ENCODE data around the gene LMBR1L. TPM values are rescaled to one million over a fixed set of nuclear protein-coding genes. Genes with fewer than 3 reads are reported as not detected.

Gene LMBR1L
- total and polyA plus RNA-seq, 2 of the 13 experiments (the other 11 are each of a cell fraction or from before 2014, with no cell fraction given): 12.2 to 65.9 TPM

DNA sequence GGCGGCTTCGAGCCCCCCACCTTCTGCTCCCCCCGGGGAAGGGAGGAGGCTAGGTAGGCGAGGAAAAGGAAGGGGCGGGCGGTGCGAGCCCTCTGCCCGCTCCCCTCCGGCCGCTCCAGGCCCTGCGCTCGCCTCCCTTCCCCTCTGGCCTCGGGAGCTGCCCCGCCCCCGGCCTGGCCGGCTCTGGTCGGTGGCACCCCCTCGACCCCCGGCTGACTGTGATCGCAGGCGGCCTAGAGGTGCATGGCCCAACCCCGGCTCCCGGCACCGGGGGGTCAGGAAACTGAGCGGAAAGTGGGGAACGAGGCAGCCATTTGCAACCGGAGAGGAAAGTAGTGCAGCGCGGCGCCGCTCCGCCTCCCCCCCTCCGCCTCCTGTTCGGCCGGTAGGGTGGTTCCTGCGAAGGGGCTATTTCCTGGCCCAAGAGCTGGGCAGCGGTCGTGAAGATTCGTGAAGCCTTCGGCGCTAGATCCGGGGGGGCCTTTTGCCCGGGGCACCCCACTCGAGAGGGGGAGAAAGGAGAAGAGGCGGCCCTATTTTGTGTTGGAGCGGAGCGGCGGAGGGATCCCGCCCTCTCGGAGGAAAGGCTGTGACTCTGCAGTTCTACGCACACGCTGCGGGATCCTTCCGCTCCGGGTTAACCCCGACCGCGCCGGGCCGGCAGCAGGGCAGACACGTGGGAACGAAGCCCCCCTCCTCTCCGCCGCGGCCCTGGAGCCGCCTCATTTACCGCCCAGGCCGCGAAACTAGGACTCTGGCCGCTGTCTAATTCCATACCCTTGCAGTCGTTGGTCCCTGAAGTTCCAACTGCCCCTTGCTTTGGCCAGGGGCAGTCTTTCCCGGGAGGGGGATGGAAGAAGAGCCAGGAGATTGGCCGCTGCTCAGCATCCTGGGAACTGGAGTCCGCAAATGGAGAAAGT, 50.1 kb downstream of the LMBR1L start, which contains the start of gene KMT2D (continued):
- TF ChIP-seq TSC22D2 (CRISPR knock-in tag; IDR thresholded peaks at IDR 0.05; ENCODE audit: borderline replicate concordance) (no peak), ZNF572 (CRISPR knock-in tag; IDR thresholded peaks at IDR 0.05) (no peak), PHB2 (IDR thresholded peaks at IDR 0.05; ENCODE audit: partially characterized antibody) (no peak), ZNF703 (CRISPR knock-in tag; IDR thresholded peaks at IDR 0.05; ENCODE audit: borderline replicate concordance) (peak; percentile 78; the same call in 1 of the 2 replicates), ZNF510 (CRISPR knock-in tag; IDR thresholded peaks at IDR 0.05; ENCODE audit: low read depth) (no peak; the same call in 1 of the 2 replicates), MED1 (CRISPR knock-in tag; IDR thresholded peaks at IDR 0.05) (peak; percentile 17; the same call in 1 of the 2 replicates), ZNF33B (CRISPR knock-in tag; IDR thresholded peaks at IDR 0.05) (peak; percentile 44; the same call in 1 of the 2 replicates), CC2D1A (CRISPR knock-in tag; IDR thresholded peaks at IDR 0.05) (0 out of 2 replicates have a peak, but pooled peaks have one; percentile 50), ZNF256 (CRISPR knock-in tag; conservative IDR thresholded peaks at IDR 0.05) (no peak), PRMT3 (CRISPR knock-in tag; IDR thresholded peaks at IDR 0.05; ENCODE audit: borderline replicate concordance, low read depth) (peak; percentile 52; the same call in 1 of the 2 replicates), GZF1 (CRISPR knock-in tag; IDR thresholded peaks at IDR 0.05) (peak; percentile 92), ZNF766 (CRISPR knock-in tag; IDR thresholded peaks at IDR 0.05; ENCODE audit: borderline replicate concordance) (no peak)
- TF ChIP-seq, protein P1, sequence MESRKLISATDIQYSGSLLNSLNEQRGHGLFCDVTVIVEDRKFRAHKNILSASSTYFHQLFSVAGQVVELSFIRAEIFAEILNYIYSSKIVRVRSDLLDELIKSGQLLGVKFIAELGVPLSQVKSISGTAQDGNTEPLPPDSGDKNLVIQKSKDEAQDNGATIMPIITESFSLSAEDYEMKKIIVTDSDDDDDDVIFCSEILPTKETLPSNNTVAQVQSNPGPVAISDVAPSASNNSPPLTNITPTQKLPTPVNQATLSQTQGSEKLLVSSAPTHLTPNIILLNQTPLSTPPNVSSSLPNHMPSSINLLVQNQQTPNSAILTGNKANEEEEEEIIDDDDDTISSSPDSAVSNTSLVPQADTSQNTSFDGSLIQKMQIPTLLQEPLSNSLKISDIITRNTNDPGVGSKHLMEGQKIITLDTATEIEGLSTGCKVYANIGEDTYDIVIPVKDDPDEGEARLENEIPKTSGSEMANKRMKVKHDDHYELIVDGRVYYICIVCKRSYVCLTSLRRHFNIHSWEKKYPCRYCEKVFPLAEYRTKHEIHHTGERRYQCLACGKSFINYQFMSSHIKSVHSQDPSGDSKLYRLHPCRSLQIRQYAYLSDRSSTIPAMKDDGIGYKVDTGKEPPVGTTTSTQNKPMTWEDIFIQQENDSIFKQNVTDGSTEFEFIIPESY (CRISPR knock-in tag; IDR thresholded peaks at IDR 0.05): peak; percentile 58; the same call in 1 of the 2 replicates
- TF ChIP-seq, protein P2, sequence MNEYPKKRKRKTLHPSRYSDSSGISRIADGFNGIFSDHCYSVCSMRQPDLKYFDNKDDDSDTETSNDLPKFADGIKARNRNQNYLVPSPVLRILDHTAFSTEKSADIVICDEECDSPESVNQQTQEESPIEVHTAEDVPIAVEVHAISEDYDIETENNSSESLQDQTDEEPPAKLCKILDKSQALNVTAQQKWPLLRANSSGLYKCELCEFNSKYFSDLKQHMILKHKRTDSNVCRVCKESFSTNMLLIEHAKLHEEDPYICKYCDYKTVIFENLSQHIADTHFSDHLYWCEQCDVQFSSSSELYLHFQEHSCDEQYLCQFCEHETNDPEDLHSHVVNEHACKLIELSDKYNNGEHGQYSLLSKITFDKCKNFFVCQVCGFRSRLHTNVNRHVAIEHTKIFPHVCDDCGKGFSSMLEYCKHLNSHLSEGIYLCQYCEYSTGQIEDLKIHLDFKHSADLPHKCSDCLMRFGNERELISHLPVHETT (CRISPR knock-in tag; conservative IDR thresholded peaks at IDR 0.05): peak; percentile 76; the same call in 1 of the 2 replicates
- TF ChIP-seq, protein P3, sequence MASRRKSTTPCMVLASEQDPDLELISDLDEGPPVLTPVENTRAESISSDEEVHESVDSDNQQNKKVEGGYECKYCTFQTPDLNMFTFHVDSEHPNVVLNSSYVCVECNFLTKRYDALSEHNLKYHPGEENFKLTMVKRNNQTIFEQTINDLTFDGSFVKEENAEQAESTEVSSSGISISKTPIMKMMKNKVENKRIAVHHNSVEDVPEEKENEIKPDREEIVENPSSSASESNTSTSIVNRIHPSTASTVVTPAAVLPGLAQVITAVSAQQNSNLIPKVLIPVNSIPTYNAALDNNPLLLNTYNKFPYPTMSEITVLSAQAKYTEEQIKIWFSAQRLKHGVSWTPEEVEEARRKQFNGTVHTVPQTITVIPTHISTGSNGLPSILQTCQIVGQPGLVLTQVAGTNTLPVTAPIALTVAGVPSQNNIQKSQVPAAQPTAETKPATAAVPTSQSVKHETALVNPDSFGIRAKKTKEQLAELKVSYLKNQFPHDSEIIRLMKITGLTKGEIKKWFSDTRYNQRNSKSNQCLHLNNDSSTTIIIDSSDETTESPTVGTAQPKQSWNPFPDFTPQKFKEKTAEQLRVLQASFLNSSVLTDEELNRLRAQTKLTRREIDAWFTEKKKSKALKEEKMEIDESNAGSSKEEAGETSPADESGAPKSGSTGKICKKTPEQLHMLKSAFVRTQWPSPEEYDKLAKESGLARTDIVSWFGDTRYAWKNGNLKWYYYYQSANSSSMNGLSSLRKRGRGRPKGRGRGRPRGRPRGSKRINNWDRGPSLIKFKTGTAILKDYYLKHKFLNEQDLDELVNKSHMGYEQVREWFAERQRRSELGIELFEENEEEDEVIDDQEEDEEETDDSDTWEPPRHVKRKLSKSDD (CRISPR knock-in tag; IDR thresholded peaks at IDR 0.05; ENCODE audit: low read depth): peak; percentile 85; the same call in 1 of the 2 replicates
- TF ChIP-seq, protein P4, sequence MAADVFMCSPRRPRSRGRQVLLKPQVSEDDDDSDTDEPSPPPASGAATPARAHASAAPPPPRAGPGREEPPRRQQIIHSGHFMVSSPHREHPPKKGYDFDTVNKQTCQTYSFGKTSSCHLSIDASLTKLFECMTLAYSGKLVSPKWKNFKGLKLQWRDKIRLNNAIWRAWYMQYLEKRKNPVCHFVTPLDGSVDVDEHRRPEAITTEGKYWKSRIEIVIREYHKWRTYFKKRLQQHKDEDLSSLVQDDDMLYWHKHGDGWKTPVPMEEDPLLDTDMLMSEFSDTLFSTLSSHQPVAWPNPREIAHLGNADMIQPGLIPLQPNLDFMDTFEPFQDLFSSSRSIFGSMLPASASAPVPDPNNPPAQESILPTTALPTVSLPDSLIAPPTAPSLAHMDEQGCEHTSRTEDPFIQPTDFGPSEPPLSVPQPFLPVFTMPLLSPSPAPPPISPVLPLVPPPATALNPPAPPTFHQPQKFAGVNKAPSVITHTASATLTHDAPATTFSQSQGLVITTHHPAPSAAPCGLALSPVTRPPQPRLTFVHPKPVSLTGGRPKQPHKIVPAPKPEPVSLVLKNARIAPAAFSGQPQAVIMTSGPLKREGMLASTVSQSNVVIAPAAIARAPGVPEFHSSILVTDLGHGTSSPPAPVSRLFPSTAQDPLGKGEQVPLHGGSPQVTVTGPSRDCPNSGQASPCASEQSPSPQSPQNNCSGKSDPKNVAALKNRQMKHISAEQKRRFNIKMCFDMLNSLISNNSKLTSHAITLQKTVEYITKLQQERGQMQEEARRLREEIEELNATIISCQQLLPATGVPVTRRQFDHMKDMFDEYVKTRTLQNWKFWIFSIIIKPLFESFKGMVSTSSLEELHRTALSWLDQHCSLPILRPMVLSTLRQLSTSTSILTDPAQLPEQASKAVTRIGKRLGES (CRISPR knock-in tag; IDR thresholded peaks at IDR 0.05; ENCODE audit: borderline replicate concordance): no peak
- TF ChIP-seq, protein P5, sequence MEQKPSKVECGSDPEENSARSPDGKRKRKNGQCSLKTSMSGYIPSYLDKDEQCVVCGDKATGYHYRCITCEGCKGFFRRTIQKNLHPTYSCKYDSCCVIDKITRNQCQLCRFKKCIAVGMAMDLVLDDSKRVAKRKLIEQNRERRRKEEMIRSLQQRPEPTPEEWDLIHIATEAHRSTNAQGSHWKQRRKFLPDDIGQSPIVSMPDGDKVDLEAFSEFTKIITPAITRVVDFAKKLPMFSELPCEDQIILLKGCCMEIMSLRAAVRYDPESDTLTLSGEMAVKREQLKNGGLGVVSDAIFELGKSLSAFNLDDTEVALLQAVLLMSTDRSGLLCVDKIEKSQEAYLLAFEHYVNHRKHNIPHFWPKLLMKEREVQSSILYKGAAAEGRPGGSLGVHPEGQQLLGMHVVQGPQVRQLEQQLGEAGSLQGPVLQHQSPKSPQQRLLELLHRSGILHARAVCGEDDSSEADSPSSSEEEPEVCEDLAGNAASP (CRISPR knock-in tag; IDR thresholded peaks at IDR 0.05; ENCODE audit: borderline replicate concordance): peak; percentile 61; the same call in 1 of the 2 replicates
